ENCODE data around the gene CHCHD10. TPM values are rescaled to one million over a fixed set of nuclear protein-coding genes. Genes with fewer than 3 reads are reported as not detected.

CHCHD10 gene
- total RNA-seq, 6 donors from 2014 or later = 9.1 to 130 (median 39.0) TPM

GRCh38 chr22:23773483-23774113, 5.8 kb upstream of the CHCHD10 start:
- no peak for DNase-seq
- WGBS, 2 donors = 63 to 67% methylated on average over 5 to 7 of the region's 7 CpGs
- Histone ChIP-seq H3K27ac (no peak overlapping the region), H3K4me1 (peaks cover 20 to 36% (median 28%) of the 10 kb centered on the region in 4 donors), H3K27me3 (no peaks in the 10 kb centered on the region), H3K36me3 (no peaks in the 10 kb centered on the region), H3K4me3 (peak overlapping the region in 2 of 4 donors; percentile 55), H3K9me3 (no peaks in the 10 kb centered on the region)
- TF ChIP-seq EP300 (IDR thresholded peaks at IDR 0.05) (no peak), POLR2AphosphoS5 (IDR thresholded peaks at IDR 0.05) (no peak), CTCF (IDR thresholded peaks at IDR 0.05) (no peak), POLR2A (IDR thresholded peaks at IDR 0.05) (no peak)
- no peak for ATAC-seq (ENCODE audit: low FRiP score in 2 of 2)

GRCh38 chr22:23772649-23773473, 5.1 kb upstream of the CHCHD10 start, which contains the start of gene MMP11:
Gene MMP11, plus strand, starts transcription at chr22:23772849. Its CDS starts 22 bp downstream, at chr22:23772871.
- TF ChIP-seq CTCF (IDR thresholded peaks at IDR 0.05) (no peak), POLR2AphosphoS5 (IDR thresholded peaks at IDR 0.05) (no peak), POLR2A (IDR thresholded peaks at IDR 0.05) (no peak), EP300 (IDR thresholded peaks at IDR 0.05) (no peak)
- no peaks in the 10 kb centered on the region for H3K36me3 ChIP-seq
- DNase-seq = peak; percentile 54 to 92
- peak within 1 kb of the TSS in 3 of 4 donors; percentile 48 to 55 (median 55) for H3K4me3 ChIP-seq
- no peaks in the 10 kb centered on the region for H3K27me3 ChIP-seq
- no peaks in the 10 kb centered on the region for H3K9me3 ChIP-seq
- WGBS, 2 donors = 7 to 23% methylated on average over 15 to 42 of the region's 79 CpGs
- peak within 1 kb of the TSS in 1 of 4 donors; percentile 20 for H3K27ac ChIP-seq
- peak in 1 of 2 donors; percentile 67 for ATAC-seq (ENCODE audit: low FRiP score in 2 of 2)
- H3K4me1 ChIP-seq = peaks cover 23 to 43% (median 32%) of the 10 kb centered on the region in 4 donors

- no peak overlapping the region for H3K27ac ChIP-seq
- peak overlapping the region in 3 of 4 donors; percentile 48 to 55 (median 55) for H3K4me3 ChIP-seq
- 17 to 27% methylated on average over 3 to 5 of the region's 6 CpGs for WGBS, 2 donors
- H3K36me3 ChIP-seq = no peaks in the 10 kb centered on the region
- peaks cover 24 to 47% (median 34%) of the 10 kb centered on the region in 4 donors for H3K4me1 ChIP-seq
- no peak for ATAC-seq (ENCODE audit: low FRiP score in 2 of 2)
- TF ChIP-seq EP300 (IDR thresholded peaks at IDR 0.05) (no peak), POLR2A (IDR thresholded peaks at IDR 0.05) (no peak), CTCF (IDR thresholded peaks at IDR 0.05) (no peak), POLR2AphosphoS5 (IDR thresholded peaks at IDR 0.05) (no peak)
- no peaks in the 10 kb centered on the region for H3K9me3 ChIP-seq
- no peaks in the 10 kb centered on the region for H3K27me3 ChIP-seq
- DNase-seq = no peak
These were observed 4.5 kb upstream of the CHCHD10 start for GRCh38 chr22:23772315-23772648.

- ATAC-seq (ENCODE audit: low FRiP score in 2 of 2) (no peak), DNase-seq (no peak)
- H3K4me3 ChIP-seq = no peak overlapping the region
- TF ChIP-seq EP300 (IDR thresholded peaks at IDR 0.05) (no peak), POLR2AphosphoS5 (IDR thresholded peaks at IDR 0.05) (no peak), POLR2A (IDR thresholded peaks at IDR 0.05) (no peak), CTCF (IDR thresholded peaks at IDR 0.05) (no peak)
- H3K27ac ChIP-seq = no peak overlapping the region
- WGBS, 2 donors = 61 to 79% methylated on average over 5 to 6 of the region's 6 CpGs
- no peaks in the 10 kb centered on the region for H3K9me3 ChIP-seq
- peaks cover 31 to 54% (median 37%) of the 10 kb centered on the region in 4 donors for H3K4me1 ChIP-seq
- H3K36me3 ChIP-seq = no peaks in the 10 kb centered on the region
- H3K27me3 ChIP-seq = no peaks in the 10 kb centered on the region
These were observed 1.7 kb upstream of the CHCHD10 start for GRCh38 chr22:23769321-23769965.

All from upper lobe of left lung (tissue), 6 donors.